D721Med (cell line): ENCODE data around the gene ZNF750.

Experiments
- DNase-seq: peaks from one replicate; pipeline ENCODE4 v3.0.0; 2011; ENCODE audit warnings: low spot score; ENCODE audit not compliant: insufficient read length
- FAIRE-seq: peaks from 2 replicates; lab custom pipeline; 2011; peaks lifted over from hg19 to GRCh38; lab: Jason Lieb, UNC
- CTCF ChIP-seq: IDR thresholded peaks from 2 replicates; pipeline ENCODE4 v1.5.1; 2012; ENCODE audit warnings: mild to moderate bottlenecking, control low read depth; ENCODE audit not compliant: insufficient read depth; ENCODE audit errors: missing control alignments

ZNF750 gene

GRCh38 chr17:82816358-82816757 lies 23.5 kb downstream of the ZNF750 start:
- DNase-seq, result no peak
- FAIRE-seq, result no peak
- TF ChIP-seq CTCF, result no peak

GRCh38 chr17:82815790-82816305 lies 24.0 kb downstream of the ZNF750 start:
- TF ChIP-seq CTCF, result no peak
- DNase-seq (no peak), FAIRE-seq (no peak)

DNA sequence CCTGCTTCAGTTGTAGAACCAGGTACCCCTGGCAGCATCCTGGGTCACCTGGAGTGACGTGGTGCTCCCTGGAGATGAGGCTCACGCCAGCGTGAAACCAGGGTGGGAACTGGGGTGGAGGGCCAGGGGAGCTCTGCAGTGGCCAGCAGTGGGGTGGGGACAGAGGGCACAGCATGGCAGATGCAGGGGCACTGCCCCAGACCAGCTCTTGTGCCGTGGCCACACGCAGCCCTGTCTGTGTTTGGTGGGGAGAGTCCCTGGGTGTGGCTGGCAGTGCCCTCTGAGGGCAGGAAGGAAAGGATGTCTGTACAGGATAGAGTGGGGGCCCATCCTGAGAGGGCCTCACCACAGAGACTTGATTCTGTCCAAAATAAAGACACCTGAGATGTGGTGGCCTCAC lies 24.5 kb downstream of the ZNF750 start:
- no peak for FAIRE-seq
- no peak for TF ChIP-seq CTCF
- DNase-seq, result no peak

DNA sequence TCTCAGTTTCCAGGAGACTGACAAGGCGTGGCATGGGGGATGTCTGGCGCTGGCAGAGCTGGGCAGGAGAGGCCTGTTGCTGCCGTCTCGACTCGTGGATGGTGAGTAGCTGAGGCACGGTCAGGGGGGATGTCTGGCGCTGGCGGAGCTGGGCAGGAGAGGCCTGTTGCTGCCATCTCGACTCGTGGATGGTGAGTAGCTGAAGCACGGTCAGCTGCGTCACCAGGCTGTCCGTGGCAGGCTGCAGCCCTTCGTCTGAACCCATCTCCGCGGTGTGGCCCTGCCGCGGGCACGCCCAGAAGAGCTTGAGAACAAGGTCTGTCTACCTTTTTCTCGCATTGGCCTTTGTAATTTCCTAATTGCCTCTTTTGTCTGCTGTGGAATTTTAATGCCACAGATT lies 25.0 kb downstream of the ZNF750 start:
- no peak for TF ChIP-seq CTCF

GRCh38 chr17:82813299-82814051 lies 26.3 kb downstream of the ZNF750 start:
- no peak for TF ChIP-seq CTCF
- DNase-seq, result no peak
- FAIRE-seq, result no peak

More for the DNA sequence above, 25.0 kb downstream of the ZNF750 start:
- DNase-seq, result no peak
- FAIRE-seq, result no peak

- FAIRE-seq (no peak), DNase-seq (no peak)
- no peak for TF ChIP-seq CTCF
Measured at GRCh38 chr17:82812601-82813000, 27.2 kb downstream of the ZNF750 start.

DNA sequence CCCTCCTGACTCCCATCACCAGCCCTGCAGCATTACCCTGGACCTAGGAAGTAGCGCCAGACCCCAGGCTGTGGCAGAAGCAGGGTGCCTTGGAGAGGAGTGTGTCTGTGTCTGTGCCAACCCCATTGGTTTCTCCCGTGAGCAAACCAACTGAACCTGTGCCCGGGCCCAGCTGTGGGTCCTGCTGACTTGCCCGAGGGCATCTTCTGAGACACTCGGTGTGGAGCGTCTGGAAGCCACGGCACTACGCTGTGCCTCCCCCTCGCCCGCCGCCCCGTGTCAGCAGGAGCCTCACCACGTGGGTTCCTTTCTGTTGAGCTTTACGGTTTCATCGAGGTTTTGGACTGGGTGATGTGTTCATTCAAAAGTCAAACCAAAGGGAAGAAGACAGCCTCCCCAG lies 27.8 kb downstream of the ZNF750 start:
- no peak for DNase-seq
- TF ChIP-seq CTCF, result no peak
- no peak for FAIRE-seq
